Astrocyte (in vitro differentiated cells and primary cell): ENCODE measurements around the gene JOSD1.

ENCODE experiments used
- EZH2 ChIP-seq: IDR thresholded peaks from 2 replicates; pipeline ENCODE4 v1.6.1; 2012; ENCODE audit warnings: mild to moderate bottlenecking, low read length, inconsistent platforms; ENCODE audit not compliant: insufficient read depth
- TF ChIP-seq, protein P1 (sequence below): IDR thresholded peaks from 2 replicates; pipeline ENCODE4 v1.5.1; 2011; ENCODE audit warnings: low read depth, mild to moderate bottlenecking, inconsistent platforms, low read length, moderate library complexity; ENCODE audit not compliant: insufficient read depth

DNA sequence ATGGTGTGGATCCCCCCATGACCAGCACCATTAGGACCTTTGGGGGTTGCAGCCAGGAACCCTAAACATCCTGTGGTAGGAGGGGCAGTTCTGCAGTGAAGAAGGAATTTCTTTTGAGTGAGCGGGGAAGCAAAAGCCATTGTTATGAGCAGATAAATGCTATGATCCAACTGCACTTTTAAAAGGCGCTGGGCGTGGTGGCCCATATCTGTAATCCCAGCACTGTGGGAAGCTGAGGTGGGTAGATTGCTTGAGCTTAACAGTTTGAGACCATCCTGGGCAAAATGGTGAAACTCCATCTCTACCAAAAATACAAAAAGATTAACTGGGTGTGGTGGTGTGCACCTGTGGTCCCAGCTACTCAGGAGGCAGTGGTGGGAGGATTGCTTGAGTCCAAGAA lies 24.9 kb downstream of the JOSD1 start:
- TF ChIP-seq, protein P1, sequence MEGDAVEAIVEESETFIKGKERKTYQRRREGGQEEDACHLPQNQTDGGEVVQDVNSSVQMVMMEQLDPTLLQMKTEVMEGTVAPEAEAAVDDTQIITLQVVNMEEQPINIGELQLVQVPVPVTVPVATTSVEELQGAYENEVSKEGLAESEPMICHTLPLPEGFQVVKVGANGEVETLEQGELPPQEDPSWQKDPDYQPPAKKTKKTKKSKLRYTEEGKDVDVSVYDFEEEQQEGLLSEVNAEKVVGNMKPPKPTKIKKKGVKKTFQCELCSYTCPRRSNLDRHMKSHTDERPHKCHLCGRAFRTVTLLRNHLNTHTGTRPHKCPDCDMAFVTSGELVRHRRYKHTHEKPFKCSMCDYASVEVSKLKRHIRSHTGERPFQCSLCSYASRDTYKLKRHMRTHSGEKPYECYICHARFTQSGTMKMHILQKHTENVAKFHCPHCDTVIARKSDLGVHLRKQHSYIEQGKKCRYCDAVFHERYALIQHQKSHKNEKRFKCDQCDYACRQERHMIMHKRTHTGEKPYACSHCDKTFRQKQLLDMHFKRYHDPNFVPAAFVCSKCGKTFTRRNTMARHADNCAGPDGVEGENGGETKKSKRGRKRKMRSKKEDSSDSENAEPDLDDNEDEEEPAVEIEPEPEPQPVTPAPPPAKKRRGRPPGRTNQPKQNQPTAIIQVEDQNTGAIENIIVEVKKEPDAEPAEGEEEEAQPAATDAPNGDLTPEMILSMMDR, result no peak
- TF ChIP-seq EZH2, result no peak
